K562 (cell line): ENCODE results near the gene MAP7D1. TPM values are rescaled to one million over a fixed set of nuclear protein-coding genes. Genes with fewer than 3 reads are reported as not detected.
"Not testable (repeated sequence)": the region's sequence is repeated elsewhere in the genome, so short reads cannot be mapped to it uniquely, and the experiment has no call there.

ENCODE experiments used
- ATAC-seq: fragments of 200-7000 bp; cut with Tn5 transposase; 3 replicates; pipeline ENCODE4 v1.9.1; 2020; ENCODE audit warnings: moderate library complexity
- BruUV-seq: library from RNA; stranded (reverse); fragments of 400-500 nt; replicated peaks from 2 replicates; lab custom pipeline; 2021; lab: Mats Ljungman, UMichigan
- CTCF ChIA-PET: fragments of 300-600 bp; formaldehyde crosslinking; extraction: SDS; loops from one replicate; lab custom pipeline; 2021; ENCODE audit warnings: low intra/inter-chr PET ratio; lab: Yijun Ruan, JAX
- POLR2A ChIA-PET: fragments of 300-600, 350-650 bp; sonication (Branson Sonifier 250); formaldehyde crosslinking; extraction: SDS; loops from one replicate; lab custom pipeline; 2021; ENCODE audit warnings: antibody characterized with exemption, inconsistent platforms; lab: Yijun Ruan, JAX
- DNase-seq, 4 experiments: peaks; one replicate each; pipeline versions ENCODE4 v3.0.0 to v3.0.0-alpha.2; 2011 to 2018; ENCODE audit warnings: low spot score in 3 of 4, mixed read lengths in 3 of 4; ENCODE audit errors: extremely low read depth in 1 of 4
- FAIRE-seq: peaks from 2 replicates; lab custom pipeline; 2011; peaks lifted over from hg19 to GRCh38; lab: Jason Lieb, UNC
- H2AFZ ChIP-seq: 2 replicates; pipeline ENCODE4 v1.6.0; 2011; ENCODE audit warnings: low read depth, low read length, control low read depth, inconsistent platforms
- H3K27ac ChIP-seq: fragments of 200-600 bp; 3 replicates; pipeline ENCODE4 v1.8.0; 2011; ENCODE audit warnings: low read depth, mild to moderate bottlenecking, control low read depth, inconsistent platforms, low read length, moderate library complexity, mixed read lengths; ENCODE audit errors: extremely low read depth
- H3K27me3 ChIP-seq, 2 experiments: fragments of 300-600 bp in 1 of 2; 2 replicates in 1 of 2; 3 replicates in 1 of 2; pipeline versions ENCODE4 v1.6.0 to v1.8.0; 2011; ENCODE audit warnings: inconsistent platforms in 2 of 2, low read length in 2 of 2, mild to moderate bottlenecking in 1 of 2, mixed read lengths in 1 of 2, moderate library complexity in 1 of 2; ENCODE audit not compliant: control insufficient read depth in 2 of 2, insufficient read depth in 2 of 2
- H3K36me3 ChIP-seq: fragments of 300-600 bp; 3 replicates; pipeline ENCODE4 v1.8.0; 2011; ENCODE audit warnings: mild to moderate bottlenecking, low read length, inconsistent platforms; ENCODE audit not compliant: control insufficient read depth, insufficient read depth
- H3K4me1 ChIP-seq, 2 experiments: fragments of 200-600 bp in 1 of 2; replicated peaks in 1 of 2; 2 replicates in 1 of 2; 3 replicates in 1 of 2; pipeline versions ENCODE4 v1.5.1 to v1.8.0; 2011; ENCODE audit warnings: inconsistent platforms in 2 of 2, low read length in 2 of 2, mild to moderate bottlenecking in 1 of 2, mixed read lengths in 1 of 2, moderate library complexity in 1 of 2; ENCODE audit not compliant: control insufficient read depth in 2 of 2, insufficient read depth in 2 of 2
- H3K4me2 ChIP-seq: 2 replicates; pipeline ENCODE4 v1.6.1; 2011; ENCODE audit warnings: low read length, control low read depth, inconsistent platforms, mixed read lengths; ENCODE audit not compliant: insufficient read depth
- H3K4me3 ChIP-seq: fragments of 200-600 bp; sonication (generic), shearing (Covaris generic); 2 replicates; pipeline ENCODE4 v1.5.1; 2016; ENCODE audit warnings: control low read depth, inconsistent platforms
- H3K79me2 ChIP-seq: fragments of 200-600 bp; 3 replicates; pipeline ENCODE4 v1.8.0; 2011; ENCODE audit warnings: low read length, inconsistent platforms; ENCODE audit not compliant: control insufficient read depth, insufficient read depth
- H3K9ac ChIP-seq, 2 experiments: 2 replicates each; pipeline versions ENCODE4 v1.6.0 to v1.6.1; 2011; ENCODE audit warnings: low read depth in 2 of 2, low read length in 2 of 2, control low read depth in 1 of 2, inconsistent platforms in 1 of 2, mild to moderate bottlenecking in 1 of 2, mixed read lengths in 1 of 2; ENCODE audit not compliant: insufficient read depth in 1 of 2
- H3K9me1 ChIP-seq: one replicate; pipeline ENCODE4 v1.6.0; 2011; ENCODE audit warnings: inconsistent platforms, mild to moderate bottlenecking, low read length, moderate library complexity; ENCODE audit not compliant: control insufficient read depth, insufficient read depth
- H3K9me3 ChIP-seq: replicated peaks from 2 replicates; pipeline ENCODE4 v1.5.1; 2011; ENCODE audit warnings: low read depth, low read length, inconsistent platforms; ENCODE audit not compliant: control insufficient read depth, insufficient read depth
- H4K20me1 ChIP-seq: replicated peaks from 2 replicates; pipeline ENCODE4 v1.6.1; 2011; ENCODE audit warnings: low read length, inconsistent platforms, mixed read lengths; ENCODE audit not compliant: control insufficient read depth, insufficient read depth
- ID3 ChIP-seq, 2 experiments: fragments of 250-450 bp in 1 of 2; fragments of 450-650 bp in 1 of 2; sonication (Bioruptor Pico) in 1 of 2; IDR thresholded peaks; 2 replicates each; pipeline versions ENCODE4 v1.6.1 to v1.8.0; 2016 to 2021; ENCODE audit warnings: mild to moderate bottlenecking in 2 of 2, moderate library complexity in 2 of 2, missing compliant biosample characterization in 1 of 2, missing genetic modification characterization in 1 of 2
- MED1 ChIP-seq: sonication (generic); formaldehyde crosslinking; IDR thresholded peaks from 2 replicates; pipeline ENCODE4 v1.8.1; 2023; ENCODE audit warnings: missing genetic modification reagents, borderline replicate concordance
- NFIC ChIP-seq: fragments of 450-650 bp; IDR thresholded peaks from 2 replicates; pipeline ENCODE4 v1.6.1; 2017; ENCODE audit warnings: mild to moderate bottlenecking, inconsistent platforms
- POLR2G ChIP-seq: fragments of 200-400 bp; formaldehyde crosslinking; IDR thresholded peaks from 2 replicates; pipeline ENCODE4 v1.6.1; 2017; ENCODE audit warnings: low read depth, mild to moderate bottlenecking, antibody characterized with exemption, low read length, moderate library complexity
- RFX5 ChIP-seq: IDR thresholded peaks from 2 replicates; pipeline ENCODE4 v1.6.1; 2011; ENCODE audit warnings: low read depth, mild to moderate bottlenecking, improper control_type of control experiment, low read length
- RNF2 ChIP-seq: sonication (generic); IDR thresholded peaks from 2 replicates; pipeline ENCODE4 v1.6.1; 2016
- SMC3 ChIP-seq: conservative IDR thresholded peaks from 2 replicates; pipeline ENCODE4 v1.6.1; 2011; ENCODE audit warnings: low read depth, low read length, improper control_type of control experiment; ENCODE audit not compliant: insufficient read depth
- WGBS: fragments of 100-300 bp; shearing (Covaris generic); methylation state at CpG from one replicate; pipeline ENCODE4 v1.1.6; 2016; ENCODE audit warnings: low coverage, mixed read lengths; ENCODE audit not compliant: insufficient coverage; ENCODE audit errors: missing lambda C conversion rate; 5-methylcytosine and 5-hydroxymethylcytosine counted together
- in situ Hi-C: fragments of 300-500 bp; cut with MboI; formaldehyde crosslinking; loops from 4 replicates; pipeline ENCODE4 v1.15.0; 2018; ENCODE audit warnings: inconsistent platforms, mixed read lengths
- intact Hi-C: fragments of 100-400 bp; cut with micrococcal nuclease; formaldehyde crosslinking; loops from 2 replicates; pipeline ENCODE4 v1.14.2; 2022
- polyA plus RNA-seq, 8 experiments: library from polyadenylated mRNA; depleted of rRNA in 4 of 8; stranded (reverse) in 5 of 8; unstranded in 3 of 8; fragments of >200 nt; fragmentation: Nextera tagmentation in 2 of 8; fragmentation: Illumina TruSeq in 1 of 8; extraction: Ambion mirVana in 2 of 8; extraction: Trizol in 1 of 8; gene quantifications; 2 replicates each; pipeline versions ENCODE4 v1.2.1 to v1.2.3, GENCODE V29; 2011 to 2014; ENCODE audit warnings: inconsistent platforms in 1 of 8, missing spikeins in 1 of 8
- total RNA-seq, 7 experiments: library from RNA; depleted of rRNA in 6 of 7; stranded (reverse); fragments of >200 nt in 6 of 7; fragmentation: Illumina TruSeq in 2 of 7; extraction: Trizol in 2 of 7; gene quantifications; 2 replicates each; pipeline versions ENCODE4 v1.2.1 to v1.2.3, GENCODE V29; 2011 to 2021; ENCODE audit warnings: low replicate concordance in 1 of 7

MAP7D1 gene
- total and polyA plus RNA-seq, 9 of the 15 experiments (the other 6 are each of a cell fraction or from before 2014, with no cell fraction given): 3.6 to 108 (median 34.5) TPM

GRCh38 chr1:36157973-36158826, 2.2 kb downstream of the MAP7D1 start (continued):
- TF ChIP-seq ID3 (CRISPR knock-in tag; IDR thresholded peaks at IDR 0.05): no peak
- TF ChIP-seq ID3 (tag; IDR thresholded peaks at IDR 0.05): no peak
- no peak for TF ChIP-seq RFX5
- TF ChIP-seq RNF2: no peak
- no peak for TF ChIP-seq SMC3
- TF ChIP-seq POLR2G: no peak
- TF ChIP-seq MED1 (CRISPR knock-in tag): no peak

GRCh38 chr1:36158827-36159252, 2.9 kb downstream of the MAP7D1 start:
- BruUV-seq, H3K9me1 ChIP-seq, H3K27me3 ChIP-seq, intact Hi-C loops, H3K4me2 ChIP-seq, ATAC-seq, DNase-seq, H3K4me3 ChIP-seq, in situ Hi-C loops, H2AFZ ChIP-seq, FAIRE-seq, H4K20me1 ChIP-seq, H3K27ac ChIP-seq, H3K9ac ChIP-seq, H3K9me3 ChIP-seq, CTCF ChIA-PET: not testable (repeated sequence)
- H3K36me3 ChIP-seq: peaks cover 32% of the 10 kb centered on the region
- POLR2A ChIA-PET: interaction anchor here (3.2 to 5.5 kb wide), 3 partner anchors 9 to 29 kb away, joined by 16 to 42 read pairs (median 35); partner anchors contain the start of gene TRAPPC3
- peaks cover 54 to 67% of the 10 kb centered on the region in 2 experiments for H3K4me1 ChIP-seq
- peak; percentile 49 for TF ChIP-seq NFIC
- 96% methylated on average over 6 of the region's 10 CpGs for WGBS
- H3K79me2 ChIP-seq: peaks cover 81% of the 10 kb centered on the region
